ENCODE measurements around the gene OR7E24.

The OR7E24 gene

DNA sequence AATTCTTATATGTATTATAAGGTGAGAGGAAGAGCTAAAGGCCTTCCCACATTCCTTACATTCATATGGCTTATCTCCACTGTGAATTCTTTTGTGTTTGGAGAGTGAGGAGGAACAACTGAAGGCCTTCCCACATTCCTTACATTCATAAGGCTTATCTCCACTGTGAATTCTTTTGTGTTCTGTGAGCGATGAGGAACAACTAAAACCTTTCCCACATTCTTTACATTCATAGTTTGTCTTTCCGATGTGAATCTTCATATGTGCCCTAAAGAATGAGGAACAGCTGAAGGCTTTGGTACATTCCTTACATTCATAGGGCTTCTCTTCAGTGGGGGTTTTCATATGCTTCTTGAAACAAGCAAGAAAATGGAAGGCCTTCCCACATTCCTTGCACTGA, 45.6 kb downstream of the OR7E24 start:
- Histone ChIP-seq H3K27ac (ENCODE audit: low read depth, low read length, poor library complexity, severe bottlenecking) (no peak overlapping the region), H3K36me3 (ENCODE audit: insufficient read depth, low read length) (peaks cover 78% of the 10 kb centered on the region), H3K9me2 (ENCODE audit: low read depth, low read length) (no peaks in the 10 kb centered on the region), H3K4me3 (ENCODE audit: low read depth, low read length, poor library complexity, severe bottlenecking) (no peak overlapping the region), H3K79me2 (ENCODE audit: insufficient read depth, low read length) (no peaks in the 10 kb centered on the region), H3K9ac (ENCODE audit: low read length) (no peak overlapping the region), H2AFZ (ENCODE audit: low read length) (no peak overlapping the region), H3F3A (ENCODE audit: insufficient read depth, low read length) (no peaks in the 10 kb centered on the region), H3K27me3 (ENCODE audit: insufficient read depth, low read length) (no peaks in the 10 kb centered on the region), H3K4me1 (ENCODE audit: insufficient read depth, low read length, severe bottlenecking) (no peaks in the 10 kb centered on the region), H3K9me3 (ENCODE audit: low read length) (peaks cover 40% of the 10 kb centered on the region), H3K4me2 (ENCODE audit: low read length) (no peak overlapping the region), H4K20me1 (ENCODE audit: insufficient read depth, low read length) (no peaks in the 10 kb centered on the region)
- TF ChIP-seq, protein P1, sequence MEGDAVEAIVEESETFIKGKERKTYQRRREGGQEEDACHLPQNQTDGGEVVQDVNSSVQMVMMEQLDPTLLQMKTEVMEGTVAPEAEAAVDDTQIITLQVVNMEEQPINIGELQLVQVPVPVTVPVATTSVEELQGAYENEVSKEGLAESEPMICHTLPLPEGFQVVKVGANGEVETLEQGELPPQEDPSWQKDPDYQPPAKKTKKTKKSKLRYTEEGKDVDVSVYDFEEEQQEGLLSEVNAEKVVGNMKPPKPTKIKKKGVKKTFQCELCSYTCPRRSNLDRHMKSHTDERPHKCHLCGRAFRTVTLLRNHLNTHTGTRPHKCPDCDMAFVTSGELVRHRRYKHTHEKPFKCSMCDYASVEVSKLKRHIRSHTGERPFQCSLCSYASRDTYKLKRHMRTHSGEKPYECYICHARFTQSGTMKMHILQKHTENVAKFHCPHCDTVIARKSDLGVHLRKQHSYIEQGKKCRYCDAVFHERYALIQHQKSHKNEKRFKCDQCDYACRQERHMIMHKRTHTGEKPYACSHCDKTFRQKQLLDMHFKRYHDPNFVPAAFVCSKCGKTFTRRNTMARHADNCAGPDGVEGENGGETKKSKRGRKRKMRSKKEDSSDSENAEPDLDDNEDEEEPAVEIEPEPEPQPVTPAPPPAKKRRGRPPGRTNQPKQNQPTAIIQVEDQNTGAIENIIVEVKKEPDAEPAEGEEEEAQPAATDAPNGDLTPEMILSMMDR (IDR thresholded peaks at IDR 0.05; ENCODE audit: low read length) = no peak
- TF ChIP-seq EZH2 (IDR thresholded peaks at IDR 0.05; ENCODE audit: borderline replicate concordance, low read length) = no peak
